ENCODE measurements around the gene KSR1.

The KSR1 gene

GRCh38 chr17:27533874-27534815 lies 77.9 kb downstream of the KSR1 start:
- H3K9ac ChIP-seq (ENCODE audit: low read length), result no peak overlapping the region
- no peak overlapping the region for H3K4me2 ChIP-seq (ENCODE audit: low read length)
- no peaks in the 10 kb centered on the region for H3K36me3 ChIP-seq (replicated peaks; ENCODE audit: low read depth, low read length)
- no peak overlapping the region for H3K27ac ChIP-seq (ENCODE audit: low read length)
- no peak overlapping the region for H3K4me3 ChIP-seq (ENCODE audit: low read length)
- TF ChIP-seq, protein P1, sequence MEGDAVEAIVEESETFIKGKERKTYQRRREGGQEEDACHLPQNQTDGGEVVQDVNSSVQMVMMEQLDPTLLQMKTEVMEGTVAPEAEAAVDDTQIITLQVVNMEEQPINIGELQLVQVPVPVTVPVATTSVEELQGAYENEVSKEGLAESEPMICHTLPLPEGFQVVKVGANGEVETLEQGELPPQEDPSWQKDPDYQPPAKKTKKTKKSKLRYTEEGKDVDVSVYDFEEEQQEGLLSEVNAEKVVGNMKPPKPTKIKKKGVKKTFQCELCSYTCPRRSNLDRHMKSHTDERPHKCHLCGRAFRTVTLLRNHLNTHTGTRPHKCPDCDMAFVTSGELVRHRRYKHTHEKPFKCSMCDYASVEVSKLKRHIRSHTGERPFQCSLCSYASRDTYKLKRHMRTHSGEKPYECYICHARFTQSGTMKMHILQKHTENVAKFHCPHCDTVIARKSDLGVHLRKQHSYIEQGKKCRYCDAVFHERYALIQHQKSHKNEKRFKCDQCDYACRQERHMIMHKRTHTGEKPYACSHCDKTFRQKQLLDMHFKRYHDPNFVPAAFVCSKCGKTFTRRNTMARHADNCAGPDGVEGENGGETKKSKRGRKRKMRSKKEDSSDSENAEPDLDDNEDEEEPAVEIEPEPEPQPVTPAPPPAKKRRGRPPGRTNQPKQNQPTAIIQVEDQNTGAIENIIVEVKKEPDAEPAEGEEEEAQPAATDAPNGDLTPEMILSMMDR (IDR thresholded peaks at IDR 0.05; ENCODE audit: low read depth, low read length), result no peak
- TF ChIP-seq EZH2phosphoT487 (IDR thresholded peaks at IDR 0.05; ENCODE audit: low read depth), result no peak
- H3K27me3 ChIP-seq (ENCODE audit: low read depth, low read length), result peaks cover 73% of the 10 kb centered on the region
- no peaks in the 10 kb centered on the region for H3K9me3 ChIP-seq (ENCODE audit: insufficient read depth, low read length)
- peaks cover 4% of the 10 kb centered on the region; the same call in 1 of the 2 replicates for H4K20me1 ChIP-seq (ENCODE audit: insufficient read depth, low read length)
- no peaks in the 10 kb centered on the region for H3K79me2 ChIP-seq (ENCODE audit: low read length)
- H3K4me1 ChIP-seq (ENCODE audit: low read length), result no peaks in the 10 kb centered on the region
- H2AFZ ChIP-seq (ENCODE audit: low read depth, low read length), result no peak overlapping the region

- no peak overlapping the region for H3K4me2 ChIP-seq (ENCODE audit: low read length)
- H4K20me1 ChIP-seq (ENCODE audit: insufficient read depth, low read length), result peaks cover 14% of the 10 kb centered on the region; the same call in 1 of the 2 replicates
- H3K36me3 ChIP-seq (replicated peaks; ENCODE audit: low read depth, low read length), result no peaks in the 10 kb centered on the region
- H3K4me3 ChIP-seq (ENCODE audit: low read length), result no peak overlapping the region
- no peaks in the 10 kb centered on the region for H3K9me3 ChIP-seq (ENCODE audit: insufficient read depth, low read length)
- H3K27me3 ChIP-seq (ENCODE audit: low read depth, low read length), result peaks cover 74% of the 10 kb centered on the region
- no peaks in the 10 kb centered on the region for H3K4me1 ChIP-seq (ENCODE audit: low read length)
- no peak overlapping the region for H3K27ac ChIP-seq (ENCODE audit: low read length)
- no peak overlapping the region for H3K9ac ChIP-seq (ENCODE audit: low read length)
- no peak overlapping the region for H2AFZ ChIP-seq (ENCODE audit: low read depth, low read length)
- no peaks in the 10 kb centered on the region for H3K79me2 ChIP-seq (ENCODE audit: low read length)
- TF ChIP-seq, protein P1 (IDR thresholded peaks at IDR 0.05; ENCODE audit: low read depth, low read length), result no peak
- TF ChIP-seq EZH2phosphoT487 (IDR thresholded peaks at IDR 0.05; ENCODE audit: low read depth), result no peak
Measured at GRCh38 chr17:27535178-27535928, 79.1 kb downstream of the KSR1 start.

- Histone ChIP-seq H3K27me3 (ENCODE audit: low read depth, low read length) (peaks cover 74% of the 10 kb centered on the region), H2AFZ (ENCODE audit: low read depth, low read length) (no peak overlapping the region), H4K20me1 (ENCODE audit: insufficient read depth, low read length) (peaks cover 19% of the 10 kb centered on the region), H3K4me2 (ENCODE audit: low read length) (no peak overlapping the region), H3K79me2 (ENCODE audit: low read length) (no peaks in the 10 kb centered on the region), H3K4me3 (ENCODE audit: low read length) (no peak overlapping the region), H3K4me1 (ENCODE audit: low read length) (no peaks in the 10 kb centered on the region), H3K9me3 (ENCODE audit: insufficient read depth, low read length) (no peaks in the 10 kb centered on the region), H3K27ac (ENCODE audit: low read length) (no peak overlapping the region), H3K36me3 (replicated peaks; ENCODE audit: low read depth, low read length) (no peaks in the 10 kb centered on the region), H3K9ac (ENCODE audit: low read length) (no peak overlapping the region)
- no peak for TF ChIP-seq EZH2phosphoT487 (IDR thresholded peaks at IDR 0.05; ENCODE audit: low read depth)
- TF ChIP-seq, protein P1 (IDR thresholded peaks at IDR 0.05; ENCODE audit: low read depth, low read length), result no peak
Measured at GRCh38 chr17:27535975-27536374, 79.7 kb downstream of the KSR1 start.

DNA sequence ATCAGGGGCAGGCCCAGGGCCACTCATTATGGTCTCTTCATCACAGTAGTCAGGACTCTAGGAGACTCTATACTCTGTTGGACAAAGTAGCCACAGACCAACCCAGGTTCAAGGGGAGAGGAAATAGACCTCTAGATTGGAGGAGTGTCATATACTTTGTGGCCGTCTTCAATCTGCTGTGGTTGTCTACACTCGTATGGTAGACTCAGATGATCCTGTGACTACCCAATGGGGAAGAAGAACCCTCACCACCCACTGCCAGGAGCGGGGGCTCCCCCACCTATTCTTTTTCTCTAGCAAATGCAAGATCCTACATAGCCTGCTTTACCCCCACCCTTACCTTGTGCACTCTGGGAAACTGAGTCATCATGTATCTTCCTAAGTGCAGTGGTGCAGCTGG lies 80.5 kb downstream of the KSR1 start:
- H3K9ac ChIP-seq (ENCODE audit: low read length), result no peak overlapping the region
- peaks cover 27% of the 10 kb centered on the region for H4K20me1 ChIP-seq (ENCODE audit: insufficient read depth, low read length)
- no peak overlapping the region for H3K4me2 ChIP-seq (ENCODE audit: low read length)
- H3K4me1 ChIP-seq (ENCODE audit: low read length), result no peaks in the 10 kb centered on the region
- H2AFZ ChIP-seq (ENCODE audit: low read depth, low read length), result no peak overlapping the region
- TF ChIP-seq, protein P1 (IDR thresholded peaks at IDR 0.05; ENCODE audit: low read depth, low read length), result no peak
- no peak for TF ChIP-seq EZH2phosphoT487 (IDR thresholded peaks at IDR 0.05; ENCODE audit: low read depth)
- H3K27me3 ChIP-seq (ENCODE audit: low read depth, low read length), result peaks cover 74% of the 10 kb centered on the region
- no peaks in the 10 kb centered on the region for H3K79me2 ChIP-seq (ENCODE audit: low read length)
- H3K9me3 ChIP-seq (ENCODE audit: insufficient read depth, low read length), result no peaks in the 10 kb centered on the region
- H3K27ac ChIP-seq (ENCODE audit: low read length), result no peak overlapping the region
- no peaks in the 10 kb centered on the region for H3K36me3 ChIP-seq (replicated peaks; ENCODE audit: low read depth, low read length)
- no peak overlapping the region for H3K4me3 ChIP-seq (ENCODE audit: low read length)

Data from OCI-LY3 (cell line).